Small intestine (tissue), 7 donors: ENCODE data around the gene LRG1. TPM values are rescaled to one million over a fixed set of nuclear protein-coding genes. Genes with fewer than 3 reads are reported as not detected.

Experiments used
- DNase-seq, 2 donors: peaks; one replicate each; pipeline versions ENCODE4 v3.0.0 to v3.0.0-alpha.2; 2013
- FAIRE-seq: peaks from 2 replicates; lab custom pipeline; 2012; peaks lifted over from hg19 to GRCh38; lab: Jason Lieb, UNC
- H3K27ac ChIP-seq, 3 donors: one replicate each; pipeline ENCODE4 v1.5.1; 2013; ENCODE audit warnings: low read length in 2 of 3, mild to moderate bottlenecking in 2 of 3, control low read depth in 1 of 3, inconsistent platforms in 1 of 3, low read depth in 1 of 3, moderate library complexity in 1 of 3
- H3K27me3 ChIP-seq, 3 donors: one replicate each; pipeline ENCODE4 v1.6.1; 2013; ENCODE audit warnings: low read length in 3 of 3, inconsistent platforms in 1 of 3; ENCODE audit not compliant: control insufficient read depth in 3 of 3, insufficient read depth in 3 of 3
- H3K36me3 ChIP-seq, 3 donors: one replicate each; pipeline ENCODE4 v1.6.1; 2013; ENCODE audit warnings: low read length in 3 of 3, inconsistent platforms in 1 of 3, low read depth in 1 of 3, mild to moderate bottlenecking in 1 of 3, moderate library complexity in 1 of 3; ENCODE audit not compliant: control insufficient read depth in 3 of 3, insufficient read depth in 2 of 3
- H3K4me1 ChIP-seq, 3 donors: one replicate each; pipeline ENCODE4 v1.6.1; 2013; ENCODE audit warnings: low read length in 2 of 3, inconsistent platforms in 1 of 3, low read depth in 1 of 3, mild to moderate bottlenecking in 1 of 3, moderate library complexity in 1 of 3; ENCODE audit not compliant: control insufficient read depth in 3 of 3, insufficient read depth in 2 of 3
- H3K4me3 ChIP-seq, 3 donors: one replicate each; pipeline ENCODE4 v1.5.1; 2013; ENCODE audit warnings: low read length in 3 of 3, control low read depth in 1 of 3, inconsistent platforms in 1 of 3, low read depth in 1 of 3, mild to moderate bottlenecking in 1 of 3, moderate library complexity in 1 of 3
- H3K9me3 ChIP-seq, 2 donors: one replicate each; pipeline ENCODE4 v1.6.1; 2013; ENCODE audit warnings: low read depth in 1 of 2, low read length in 1 of 2; ENCODE audit not compliant: control insufficient read depth in 2 of 2, insufficient read depth in 1 of 2
- WGBS, 3 donors: extraction: QIAGEN DNeasy Blood & Tissue Kit; methylation state at CpG; one replicate each; pipeline ENCODE4 v1.1.7; 2013; 5-methylcytosine and 5-hydroxymethylcytosine counted together
- polyA plus RNA-seq, 4 donors: library from polyadenylated mRNA; stranded (reverse) in 3 of 4; unstranded in 1 of 4; fragments of 200-250 nt in 3 of 4; fragments of 120-200 nt in 1 of 4; gene quantifications; one replicate each; pipeline versions ENCODE4 v1.2.1 to v1.2.3, GENCODE V29; 2013
- donor health status: healthy with polysubstance abuse.
- donor health status: control.
- donor health status: control.
- donor health status: Bipolar disorder and iron deficiency.
- donor health status: healthy.

LRG1 gene
- polyA plus RNA-seq, 4 donors = 0.67 to 9.8 (median 2.6) TPM

- no peaks in the 10 kb centered on the region for H3K27me3 ChIP-seq
- FAIRE-seq = no peak
- H3K9me3 ChIP-seq = no peaks in the 10 kb centered on the region
- DNase-seq = no peak
- no peaks in the 10 kb centered on the region for H3K4me1 ChIP-seq
- 81 to 85% (median 83%) methylated on average over 15 to 17 of the region's 17 CpGs for WGBS, 3 donors
- no peak overlapping the region for H3K4me3 ChIP-seq
- H3K27ac ChIP-seq = no peak overlapping the region
- peaks cover 0 to 36% (median 0%) of the 10 kb centered on the region in 3 donors for H3K36me3 ChIP-seq
These were observed 32.0 kb downstream of the LRG1 start for GRCh38 chr19:4507804-4508203.

- H3K9me3 ChIP-seq = no peaks in the 10 kb centered on the region
These were observed 32.7 kb downstream of the LRG1 start for GRCh38 chr19:4507150-4507452.

GRCh38 chr19:4506449-4507149 is 33.2 kb downstream of the LRG1 start:
- peaks cover 0 to 48% (median 3%) of the 10 kb centered on the region in 3 donors for H3K36me3 ChIP-seq
- no peak overlapping the region for H3K27ac ChIP-seq
- WGBS, 3 donors = 85 to 87% (median 85%) methylated on average over 17 of the region's 17 CpGs
- FAIRE-seq (no peak), DNase-seq (no peak)
- H3K27me3 ChIP-seq = no peaks in the 10 kb centered on the region
- no peak overlapping the region for H3K4me3 ChIP-seq
- no peaks in the 10 kb centered on the region for H3K9me3 ChIP-seq
- H3K4me1 ChIP-seq = no peaks in the 10 kb centered on the region

More at GRCh38 chr19:4507150-4507452, 32.7 kb downstream of the LRG1 start:
- Histone ChIP-seq H3K27ac (no peak overlapping the region), H3K4me1 (no peaks in the 10 kb centered on the region), H3K27me3 (no peaks in the 10 kb centered on the region), H3K4me3 (no peak overlapping the region), H3K36me3 (peaks cover 0 to 43% (median 0%) of the 10 kb centered on the region in 3 donors)
- DNase-seq (no peak), FAIRE-seq (no peak)
- 85 to 87% (median 86%) methylated on average over 12 of the region's 12 CpGs for WGBS, 3 donors

GRCh38 chr19:4505570-4506448 is 34.0 kb downstream of the LRG1 start:
- no peak overlapping the region for H3K4me3 ChIP-seq
- FAIRE-seq = no peak
- DNase-seq = no peak
- 94 to 95% (median 94%) methylated on average over 34 of the region's 34 CpGs for WGBS, 3 donors
- H3K27me3 ChIP-seq = no peaks in the 10 kb centered on the region
- H3K27ac ChIP-seq = no peak overlapping the region
- H3K4me1 ChIP-seq = no peaks in the 10 kb centered on the region
- H3K9me3 ChIP-seq = no peaks in the 10 kb centered on the region
- H3K36me3 ChIP-seq = peaks cover 2 to 56% (median 4%) of the 10 kb centered on the region in 3 donors

- Histone ChIP-seq H3K4me1 (no peaks in the 10 kb centered on the region), H3K27me3 (no peaks in the 10 kb centered on the region), H3K36me3 (peaks cover 2 to 63% (median 4%) of the 10 kb centered on the region in 3 donors), H3K9me3 (no peaks in the 10 kb centered on the region), H3K4me3 (no peak overlapping the region), H3K27ac (no peak overlapping the region)
- 76 to 90% (median 81%) methylated on average over 14 to 15 of the region's 15 CpGs for WGBS, 3 donors
- no peak for DNase-seq
- no peak for FAIRE-seq
These were observed 34.8 kb downstream of the LRG1 start for GRCh38 chr19:4504891-4505569.

- FAIRE-seq = no peak
- H3K9me3 ChIP-seq = no peaks in the 10 kb centered on the region
These were observed 35.5 kb downstream of the LRG1 start for GRCh38 chr19:4504297-4504701.

GRCh38 chr19:4503825-4504170 is 36.0 kb downstream of the LRG1 start:
- Histone ChIP-seq H3K27ac (no peak overlapping the region), H3K4me3 (no peak overlapping the region), H3K4me1 (no peaks in the 10 kb centered on the region), H3K27me3 (no peaks in the 10 kb centered on the region), H3K9me3 (no peaks in the 10 kb centered on the region), H3K36me3 (peaks cover 5 to 73% (median 9%) of the 10 kb centered on the region in 3 donors)
- WGBS, 3 donors = 89 to 94% (median 91%) methylated on average over 10 of the region's 10 CpGs
- FAIRE-seq (no peak), DNase-seq (no peak)

More at GRCh38 chr19:4504297-4504701, 35.5 kb downstream of the LRG1 start:
- peaks cover 4 to 71% (median 7%) of the 10 kb centered on the region in 3 donors for H3K36me3 ChIP-seq
- H3K4me3 ChIP-seq = no peak overlapping the region
- no peak overlapping the region for H3K27ac ChIP-seq
- WGBS, 3 donors = 86 to 91% (median 91%) methylated on average over 20 to 23 of the region's 23 CpGs
- no peaks in the 10 kb centered on the region for H3K4me1 ChIP-seq
- DNase-seq = no peak
- H3K27me3 ChIP-seq = no peaks in the 10 kb centered on the region

- Histone ChIP-seq H3K4me1 (no peaks in the 10 kb centered on the region), H3K4me3 (no peak overlapping the region), H3K36me3 (peaks cover 5 to 78% (median 12%) of the 10 kb centered on the region in 3 donors), H3K27ac (no peak overlapping the region), H3K27me3 (no peaks in the 10 kb centered on the region), H3K9me3 (no peaks in the 10 kb centered on the region)
- WGBS, 3 donors = 89 to 93% (median 92%) methylated on average over 23 to 25 of the region's 25 CpGs
- DNase-seq = no peak
- no peak for FAIRE-seq
These were observed 36.6 kb downstream of the LRG1 start for GRCh38 chr19:4503132-4503824.
